HG02763 (cell line): ENCODE measurements around the gene LIN54.
"Not testable (repeated sequence)": the region's sequence is repeated elsewhere in the genome, so short reads cannot be mapped to it uniquely, and the experiment has no call there.

ENCODE experiments used
- ATAC-seq: cut with Tn5 transposase; IDR thresholded peaks from one replicate; pipeline ENCODE4 v1.9.1; 2021; ENCODE audit warnings: mild to moderate bottlenecking, moderate library complexity; ENCODE audit not compliant: unreplicated experiment

The LIN54 gene

GRCh38 chr4:83010522-83011318 is at the start of gene LIN54:
LIN54 (minus strand) TSS chr4:83010823; CDS start chr4:82984844, 25,979 bp downstream.
- peak; percentile 33 for ATAC-seq

GRCh38 chr4:83054928-83055327 is 44.3 kb upstream of the LIN54 start:
- ATAC-seq = no peak

- not testable (repeated sequence) for ATAC-seq
Observed at GRCh38 chr4:83048781-83049180, 38.2 kb upstream of the LIN54 start.

GRCh38 chr4:83046693-83047473 is 36.3 kb upstream of the LIN54 start:
- no peak for ATAC-seq

- ATAC-seq = no peak
Observed at GRCh38 chr4:83043801-83044407, 33.3 kb upstream of the LIN54 start.

- ATAC-seq = not testable (repeated sequence)
Observed at GRCh38 chr4:83043157-83043556, 32.5 kb upstream of the LIN54 start.

- ATAC-seq = no peak
Observed at GRCh38 chr4:83040269-83040668, 29.6 kb upstream of the LIN54 start.

GRCh38 chr4:83036991-83037665 is 26.5 kb upstream of the LIN54 start:
- no peak for ATAC-seq

GRCh38 chr4:83034630-83035494 is 24.2 kb upstream of the LIN54 start, which contains the start of gene COPS4:
COPS4 (plus strand) TSS chr4:83035183; CDS start chr4:83035225, 42 bp downstream.
- ATAC-seq = peak; percentile 99

GRCh38 chr4:83029688-83030087 is 19.1 kb upstream of the LIN54 start:
- ATAC-seq = no peak

- no peak for ATAC-seq
Observed at GRCh38 chr4:83028976-83029375, 18.4 kb upstream of the LIN54 start.

GRCh38 chr4:83025563-83025962 is 14.9 kb upstream of the LIN54 start:
- no peak for ATAC-seq

- ATAC-seq = no peak
Observed at GRCh38 chr4:83024233-83024632, 13.6 kb upstream of the LIN54 start.

- ATAC-seq = not testable (repeated sequence)
Observed at GRCh38 chr4:83023599-83023998, 13.0 kb upstream of the LIN54 start.

- no peak for ATAC-seq
Observed at GRCh38 chr4:83022724-83023450, 12.3 kb upstream of the LIN54 start.

GRCh38 chr4:83019794-83020494 is 9.3 kb upstream of the LIN54 start:
- ATAC-seq = no peak

GRCh38 chr4:83013902-83014301 is 3.3 kb upstream of the LIN54 start:
- no peak for ATAC-seq

- ATAC-seq = no peak
Observed at GRCh38 chr4:83013420-83013867, 2.8 kb upstream of the LIN54 start.
